HL-60 (cell line): ENCODE results near the gene ARID1B.

Source experiments
- DNase-seq, 2 experiments: peaks; one replicate each; pipeline ENCODE4 v3.0.0-alpha.2; 2010 to 2020; ENCODE audit warnings: low read depth in 1 of 2, low spot score in 1 of 2
- H3K27ac ChIP-seq: fragments of 250-450 bp; sonication (Bioruptor Pico); replicated peaks from 2 replicates; pipeline ENCODE4 v1.5.1; 2020; ENCODE audit warnings: mild to moderate bottlenecking, moderate library complexity
- H3K27me3 ChIP-seq: fragments of 250-450 bp; sonication (Bioruptor Pico); 2 replicates; pipeline ENCODE4 v1.5.1; 2021; ENCODE audit warnings: mild to moderate bottlenecking, moderate library complexity; ENCODE audit not compliant: insufficient read depth, poor library complexity, severe bottlenecking
- H3K4me3 ChIP-seq: replicated peaks from 2 replicates; pipeline ENCODE4 v1.5.1; 2011; ENCODE audit warnings: mild to moderate bottlenecking, control low read depth, low read length; ENCODE audit not compliant: insufficient read depth
- GABPA ChIP-seq: IDR thresholded peaks from 2 replicates; pipeline ENCODE4 v1.6.1; 2012; ENCODE audit warnings: low read depth
- POLR2AphosphoS5 ChIP-seq: IDR thresholded peaks from 2 replicates; pipeline ENCODE4 v1.6.1; 2012; ENCODE audit warnings: low read depth
- REST ChIP-seq: IDR thresholded peaks from 2 replicates; pipeline ENCODE4 v1.6.1; 2012; ENCODE audit warnings: low read depth; ENCODE audit not compliant: insufficient replicate concordance
- SPI1 ChIP-seq: IDR thresholded peaks from 2 replicates; pipeline ENCODE4 v1.6.1; 2012; ENCODE audit warnings: low read depth, mild to moderate bottlenecking, borderline replicate concordance
- TF ChIP-seq, protein P1 (sequence below): IDR thresholded peaks from one replicate; pipeline ENCODE4 v1.5.1; 2011; ENCODE audit warnings: low read length, control low read depth, inconsistent platforms; ENCODE audit not compliant: insufficient read depth

The ARID1B gene

DNA sequence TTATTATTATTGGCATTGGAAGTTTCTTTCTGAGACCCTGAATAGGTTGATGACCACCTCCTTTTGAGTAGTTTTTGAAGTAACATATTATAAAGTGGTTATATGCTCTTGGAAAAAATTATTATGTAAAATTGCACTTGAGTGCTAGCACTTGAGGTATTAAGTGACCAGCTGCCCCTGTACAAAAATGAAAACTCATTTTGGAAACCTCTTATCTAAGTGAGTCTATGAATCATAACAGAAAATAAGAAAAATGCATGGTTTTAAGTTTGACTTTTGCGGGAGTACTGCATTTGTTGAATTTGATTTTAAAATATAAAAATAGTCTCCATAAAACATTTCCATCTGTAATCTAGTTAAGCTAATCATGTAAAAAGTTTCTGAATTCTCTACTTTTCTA, 297.8 kb downstream of the ARID1B start:
- Histone ChIP-seq H3K4me3 (no peak overlapping the region), H3K27ac (no peak overlapping the region), H3K27me3 (no peaks in the 10 kb centered on the region)
- no peak for TF ChIP-seq POLR2AphosphoS5
- TF ChIP-seq REST, result no peak
- TF ChIP-seq SPI1, result no peak
- TF ChIP-seq GABPA, result no peak
- TF ChIP-seq, protein P1, sequence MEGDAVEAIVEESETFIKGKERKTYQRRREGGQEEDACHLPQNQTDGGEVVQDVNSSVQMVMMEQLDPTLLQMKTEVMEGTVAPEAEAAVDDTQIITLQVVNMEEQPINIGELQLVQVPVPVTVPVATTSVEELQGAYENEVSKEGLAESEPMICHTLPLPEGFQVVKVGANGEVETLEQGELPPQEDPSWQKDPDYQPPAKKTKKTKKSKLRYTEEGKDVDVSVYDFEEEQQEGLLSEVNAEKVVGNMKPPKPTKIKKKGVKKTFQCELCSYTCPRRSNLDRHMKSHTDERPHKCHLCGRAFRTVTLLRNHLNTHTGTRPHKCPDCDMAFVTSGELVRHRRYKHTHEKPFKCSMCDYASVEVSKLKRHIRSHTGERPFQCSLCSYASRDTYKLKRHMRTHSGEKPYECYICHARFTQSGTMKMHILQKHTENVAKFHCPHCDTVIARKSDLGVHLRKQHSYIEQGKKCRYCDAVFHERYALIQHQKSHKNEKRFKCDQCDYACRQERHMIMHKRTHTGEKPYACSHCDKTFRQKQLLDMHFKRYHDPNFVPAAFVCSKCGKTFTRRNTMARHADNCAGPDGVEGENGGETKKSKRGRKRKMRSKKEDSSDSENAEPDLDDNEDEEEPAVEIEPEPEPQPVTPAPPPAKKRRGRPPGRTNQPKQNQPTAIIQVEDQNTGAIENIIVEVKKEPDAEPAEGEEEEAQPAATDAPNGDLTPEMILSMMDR, result no peak
- DNase-seq, result no peak

DNA sequence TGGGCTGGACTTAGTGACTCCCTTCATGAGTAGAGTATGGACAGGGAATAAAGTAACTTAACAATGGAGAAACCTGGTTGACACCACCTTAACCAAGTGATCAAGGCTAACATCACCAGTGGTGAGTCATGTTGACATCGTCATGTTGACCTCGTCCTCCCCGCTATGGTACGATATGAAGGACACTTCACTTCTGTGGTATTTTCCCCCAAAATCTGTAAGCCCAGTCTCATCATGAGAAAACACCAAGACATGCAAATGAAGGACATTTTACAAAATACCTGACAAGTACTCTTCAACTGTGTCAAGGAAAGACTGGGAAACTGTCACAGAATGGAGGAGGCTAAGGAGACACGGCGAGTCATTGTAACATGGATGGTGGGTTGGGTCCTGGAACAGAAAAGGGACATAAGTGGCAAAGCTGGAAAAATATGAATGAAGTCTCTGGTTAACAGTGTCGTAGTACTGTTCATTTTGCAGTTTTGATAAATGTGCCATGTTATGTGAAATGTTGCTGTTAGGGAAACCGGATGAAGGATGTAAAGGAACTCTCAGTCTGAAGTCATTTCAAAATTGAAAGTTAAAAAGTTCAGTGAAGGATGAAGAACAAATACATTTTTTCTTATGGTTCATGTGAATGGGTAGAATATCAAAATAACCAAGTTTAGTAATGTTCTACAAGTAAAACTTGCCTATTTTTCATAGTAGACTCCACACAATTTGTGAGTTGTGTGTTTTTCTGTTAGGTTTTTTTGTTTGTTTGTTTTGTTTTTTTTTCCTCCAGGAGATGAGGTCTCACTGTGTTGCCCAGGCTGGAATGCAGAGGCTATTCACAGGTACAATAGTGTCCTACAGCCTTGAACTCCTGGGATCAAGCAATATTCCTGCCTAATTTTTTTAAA, 298.6 kb downstream of the ARID1B start:
- DNase-seq, result no peak

DNA sequence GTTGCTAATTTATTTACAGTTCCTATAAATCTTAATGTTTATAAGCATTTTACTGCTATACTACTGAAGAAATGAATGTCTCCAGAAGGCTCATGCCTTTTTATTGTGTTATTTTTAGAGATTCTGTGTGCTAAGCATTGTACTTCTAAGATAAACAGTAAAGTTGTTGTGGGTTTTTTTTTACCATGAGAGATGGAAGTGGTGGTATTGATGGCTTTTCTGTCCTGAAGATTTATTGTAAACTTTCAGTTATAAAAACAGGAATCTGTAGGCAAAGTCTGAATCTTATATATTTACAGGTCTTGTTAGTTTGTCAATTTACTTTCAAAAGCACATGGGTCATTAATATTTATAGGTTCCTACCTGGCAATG, 299.3 kb downstream of the ARID1B start:
- H3K4me3 ChIP-seq, result no peak overlapping the region
- TF ChIP-seq GABPA (no peak), SPI1 (no peak), REST (no peak)
- TF ChIP-seq, protein P1, result no peak
- H3K27ac ChIP-seq, result no peak overlapping the region
- no peak for DNase-seq
- H3K27me3 ChIP-seq, result no peaks in the 10 kb centered on the region

More for the DNA sequence above, 298.6 kb downstream of the ARID1B start:
- no peak overlapping the region for H3K27ac ChIP-seq
- no peaks in the 10 kb centered on the region for H3K27me3 ChIP-seq
- TF ChIP-seq GABPA, result no peak
- no peak for TF ChIP-seq SPI1
- no peak for TF ChIP-seq REST
- TF ChIP-seq POLR2AphosphoS5, result no peak
- TF ChIP-seq, protein P1, result no peak
- no peak overlapping the region for H3K4me3 ChIP-seq
